ENCODE data around the gene MAP4K5.

The MAP4K5 gene

DNA sequence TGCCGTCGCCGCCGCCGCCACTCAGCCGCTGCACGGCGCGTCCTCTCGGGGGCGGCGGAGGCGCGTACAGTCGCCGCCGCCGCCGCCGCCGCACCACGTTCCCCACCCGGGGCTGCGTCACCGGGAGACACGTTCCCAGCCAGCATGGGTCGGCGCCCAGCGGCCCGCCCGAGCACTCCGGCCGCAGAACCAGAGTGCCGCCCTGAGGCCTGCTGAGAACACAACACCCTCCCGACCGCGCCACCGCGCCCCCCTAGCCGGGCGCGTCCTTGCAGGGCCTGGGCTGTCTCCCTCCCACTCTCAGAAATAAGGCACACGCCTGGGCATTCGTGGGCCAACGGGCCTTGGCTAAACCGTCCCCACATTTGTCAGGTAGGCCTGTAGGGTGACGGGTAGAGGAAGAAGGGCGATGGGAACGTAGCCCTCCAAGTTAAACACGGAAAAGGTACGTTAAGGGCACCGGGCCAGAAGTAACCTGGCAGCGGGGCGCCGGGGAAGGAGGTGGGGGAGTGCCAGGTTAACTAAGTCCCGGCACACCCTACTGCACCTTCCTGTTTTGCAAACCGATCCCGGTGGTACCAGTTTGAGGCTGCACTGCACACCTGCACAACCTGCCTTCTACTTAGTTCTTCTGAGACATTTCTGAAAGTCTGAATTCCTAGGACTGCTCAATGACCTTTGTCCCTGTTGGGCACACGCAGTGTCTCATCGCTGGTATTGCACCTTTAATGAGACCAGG is at the start of gene MAP4K5:
TSS of gene MAP4K5 (minus strand) at position 68 of the 739 bp plus-strand sequence. CDS start 520 bp downstream, outside the sequence.
- no peak for TF ChIP-seq SUZ12 (IDR thresholded peaks at IDR 0.05; ENCODE audit: extremely low read depth, insufficient read depth, insufficient read length)
- TF ChIP-seq YY1 (IDR thresholded peaks at IDR 0.05; ENCODE audit: insufficient read depth, insufficient read length), result no peak
- no peak for TF ChIP-seq ZNF274 (IDR thresholded peaks at IDR 0.05; ENCODE audit: low read depth, low read length)
- peaks cover 14% of the 10 kb centered on the region for H3K27me3 ChIP-seq (ENCODE audit: insufficient read depth, insufficient read length)
- peaks cover 15% of the 10 kb centered on the region for H3K36me3 ChIP-seq (ENCODE audit: insufficient read depth, insufficient read length, low read length)
- peak within 1 kb of the TSS; percentile 89 for H3K9ac ChIP-seq (ENCODE audit: insufficient read length, low read depth)
- peak within 1 kb of the TSS; percentile 71 for H3K4me3 ChIP-seq (ENCODE audit: insufficient read length, low read depth)
- peaks cover 8% of the 10 kb centered on the region; the same call in 1 of the 2 replicates for H3K9me3 ChIP-seq (ENCODE audit: insufficient read depth, low read length)
- DNase-seq (ENCODE audit: low read depth, low spot score), result peak; percentile 73
- H3K4me1 ChIP-seq (ENCODE audit: insufficient read depth, insufficient read length), result no peaks in the 10 kb centered on the region

DNA sequence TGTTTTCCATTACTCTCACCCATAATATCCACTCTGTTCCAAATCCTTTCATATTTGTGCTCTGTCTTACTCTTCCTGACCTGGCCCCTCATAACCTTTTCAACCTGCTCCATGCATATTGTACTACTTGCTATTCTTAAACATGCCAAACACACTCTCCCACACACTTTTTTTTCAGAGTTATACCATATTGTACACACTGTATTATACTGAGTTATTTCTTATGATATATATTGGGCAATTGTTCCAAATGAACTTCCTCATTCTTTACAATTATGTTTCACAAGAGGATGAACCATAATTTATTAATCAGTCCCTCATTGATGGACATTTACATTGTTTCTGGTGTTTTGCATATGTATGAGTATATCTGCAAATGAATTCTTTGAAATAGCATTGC is 46.1 kb upstream of the MAP4K5 start:
- TF ChIP-seq ZNF274 (IDR thresholded peaks at IDR 0.05; ENCODE audit: low read depth, low read length) (no peak), SUZ12 (IDR thresholded peaks at IDR 0.05; ENCODE audit: extremely low read depth, insufficient read depth, insufficient read length) (no peak), YY1 (IDR thresholded peaks at IDR 0.05; ENCODE audit: insufficient read depth, insufficient read length) (no peak)
- Histone ChIP-seq H3K9me3 (ENCODE audit: insufficient read depth, low read length) (no peaks in the 10 kb centered on the region), H3K9ac (ENCODE audit: insufficient read length, low read depth) (no peak overlapping the region), H3K4me3 (ENCODE audit: insufficient read length, low read depth) (no peak overlapping the region), H3K27me3 (ENCODE audit: insufficient read depth, insufficient read length) (no peaks in the 10 kb centered on the region), H3K36me3 (ENCODE audit: insufficient read depth, insufficient read length, low read length) (no peaks in the 10 kb centered on the region), H3K4me1 (ENCODE audit: insufficient read depth, insufficient read length) (no peaks in the 10 kb centered on the region)
- no peak for DNase-seq (ENCODE audit: low read depth, low spot score)

DNA sequence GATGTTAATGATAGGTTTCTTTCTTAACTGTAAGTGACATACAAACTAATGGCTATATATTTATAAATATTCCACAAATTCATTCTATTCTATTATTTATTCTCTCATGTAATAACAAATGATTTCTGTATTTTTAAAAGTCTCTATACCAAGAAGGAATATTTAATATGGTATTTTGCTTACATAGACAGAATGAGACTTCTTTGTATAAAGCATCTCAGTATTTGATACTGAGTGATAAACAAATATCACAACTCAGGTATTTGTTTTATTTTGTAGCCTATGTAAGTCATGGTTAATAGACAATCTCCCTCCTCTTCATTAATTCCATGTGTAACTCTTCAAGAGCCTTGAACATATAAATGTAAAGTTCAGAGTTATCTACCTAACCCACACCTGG is 45.6 kb upstream of the MAP4K5 start:
- DNase-seq (ENCODE audit: low read depth, low spot score), result no peak
- Histone ChIP-seq H3K4me1 (ENCODE audit: insufficient read depth, insufficient read length) (no peaks in the 10 kb centered on the region), H3K36me3 (ENCODE audit: insufficient read depth, insufficient read length, low read length) (no peaks in the 10 kb centered on the region), H3K4me3 (ENCODE audit: insufficient read length, low read depth) (no peak overlapping the region), H3K9ac (ENCODE audit: insufficient read length, low read depth) (no peak overlapping the region), H3K9me3 (ENCODE audit: insufficient read depth, low read length) (no peaks in the 10 kb centered on the region), H3K27me3 (ENCODE audit: insufficient read depth, insufficient read length) (no peaks in the 10 kb centered on the region)
- TF ChIP-seq SUZ12 (IDR thresholded peaks at IDR 0.05; ENCODE audit: extremely low read depth, insufficient read depth, insufficient read length), result no peak
- no peak for TF ChIP-seq ZNF274 (IDR thresholded peaks at IDR 0.05; ENCODE audit: low read depth, low read length)
- no peak for TF ChIP-seq YY1 (IDR thresholded peaks at IDR 0.05; ENCODE audit: insufficient read depth, insufficient read length)

DNA sequence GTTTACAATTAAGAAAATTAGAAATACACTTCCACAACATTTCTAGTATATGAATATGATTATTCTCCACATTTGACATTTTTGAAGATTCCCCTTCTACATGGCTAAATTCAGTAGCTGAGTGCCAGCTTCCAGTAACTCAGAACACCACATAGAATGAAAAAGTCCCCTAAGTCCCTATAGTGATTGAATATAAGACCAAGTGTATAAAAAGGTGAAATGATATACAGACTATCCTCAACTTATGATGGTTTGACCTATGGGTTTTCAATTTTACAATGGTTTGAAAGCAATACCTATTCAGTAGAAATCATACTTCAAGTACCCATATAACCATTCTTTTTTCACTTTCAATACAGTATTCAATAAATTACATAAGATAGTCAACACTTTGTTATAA is 43.4 kb upstream of the MAP4K5 start:
- H3K9ac ChIP-seq (ENCODE audit: insufficient read length, low read depth), result no peak overlapping the region
- H3K9me3 ChIP-seq (ENCODE audit: insufficient read depth, low read length), result peaks cover 5% of the 10 kb centered on the region; the same call in 1 of the 2 replicates
- H3K4me1 ChIP-seq (ENCODE audit: insufficient read depth, insufficient read length), result no peaks in the 10 kb centered on the region
- H3K27me3 ChIP-seq (ENCODE audit: insufficient read depth, insufficient read length), result no peaks in the 10 kb centered on the region
- TF ChIP-seq YY1 (IDR thresholded peaks at IDR 0.05; ENCODE audit: insufficient read depth, insufficient read length), result no peak
- no peak for TF ChIP-seq SUZ12 (IDR thresholded peaks at IDR 0.05; ENCODE audit: extremely low read depth, insufficient read depth, insufficient read length)
- no peak for TF ChIP-seq ZNF274 (IDR thresholded peaks at IDR 0.05; ENCODE audit: low read depth, low read length)
- no peak overlapping the region for H3K4me3 ChIP-seq (ENCODE audit: insufficient read length, low read depth)
- H3K36me3 ChIP-seq (ENCODE audit: insufficient read depth, insufficient read length, low read length), result no peaks in the 10 kb centered on the region
- DNase-seq (ENCODE audit: low read depth, low spot score), result no peak

DNA sequence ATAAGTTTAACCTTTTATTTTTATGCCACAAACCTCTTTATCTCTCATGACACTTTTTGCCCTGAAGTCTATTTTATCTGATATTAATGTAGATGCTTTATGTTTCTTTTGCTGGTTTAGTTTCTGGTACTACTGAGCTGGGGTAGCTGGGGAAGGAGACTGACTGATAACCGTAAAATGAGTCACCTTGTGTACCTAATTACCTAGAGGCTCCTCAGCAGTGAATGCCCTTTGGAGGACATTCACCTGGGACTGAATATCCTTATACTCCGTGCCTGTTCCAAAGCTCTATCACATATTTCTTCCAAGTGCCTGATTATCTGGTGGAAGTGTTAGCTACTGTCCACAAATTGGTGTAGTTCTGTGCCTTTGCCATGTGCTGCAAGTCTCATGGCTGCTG is 41.5 kb upstream of the MAP4K5 start:
- no peak overlapping the region for H3K4me3 ChIP-seq (ENCODE audit: insufficient read length, low read depth)
- no peaks in the 10 kb centered on the region for H3K27me3 ChIP-seq (ENCODE audit: insufficient read depth, insufficient read length)
- DNase-seq (ENCODE audit: low read depth, low spot score), result no peak
- no peaks in the 10 kb centered on the region for H3K36me3 ChIP-seq (ENCODE audit: insufficient read depth, insufficient read length, low read length)
- peaks cover 17% of the 10 kb centered on the region for H3K9me3 ChIP-seq (ENCODE audit: insufficient read depth, low read length)
- no peaks in the 10 kb centered on the region for H3K4me1 ChIP-seq (ENCODE audit: insufficient read depth, insufficient read length)
- no peak for TF ChIP-seq ZNF274 (IDR thresholded peaks at IDR 0.05; ENCODE audit: low read depth, low read length)
- TF ChIP-seq SUZ12 (IDR thresholded peaks at IDR 0.05; ENCODE audit: extremely low read depth, insufficient read depth, insufficient read length), result no peak
- TF ChIP-seq YY1 (IDR thresholded peaks at IDR 0.05; ENCODE audit: insufficient read depth, insufficient read length), result no peak
- H3K9ac ChIP-seq (ENCODE audit: insufficient read length, low read depth), result no peak overlapping the region

DNA sequence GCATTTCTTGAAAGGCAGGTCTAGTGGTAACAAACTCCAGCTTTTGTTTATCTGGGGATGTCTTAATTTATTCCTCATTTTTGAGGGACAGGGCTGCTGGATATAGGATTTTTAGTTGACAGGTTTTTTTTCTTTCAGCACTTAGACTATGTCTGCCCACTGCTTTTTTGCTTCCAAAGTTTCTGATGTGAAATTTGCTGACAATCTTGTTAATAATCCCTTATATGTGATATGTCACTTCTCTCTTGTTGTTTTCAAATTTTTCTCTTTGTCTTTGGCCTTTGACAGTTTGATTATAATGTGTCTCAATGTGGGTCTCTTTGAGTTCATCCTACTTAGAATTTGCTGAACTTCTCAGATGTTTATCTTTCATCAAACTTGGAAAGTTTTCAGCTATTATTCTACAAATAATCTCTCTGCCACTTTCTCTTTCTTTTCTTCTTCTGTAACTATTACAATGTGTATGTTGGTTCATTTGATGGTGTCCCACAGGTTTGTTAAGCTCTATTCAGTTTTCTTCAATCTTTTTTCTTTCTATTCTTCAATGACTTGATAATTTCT is 37.4 kb upstream of the MAP4K5 start:
- no peak for DNase-seq (ENCODE audit: low read depth, low spot score)
- no peak overlapping the region for H3K4me3 ChIP-seq (ENCODE audit: insufficient read length, low read depth)
- no peaks in the 10 kb centered on the region for H3K27me3 ChIP-seq (ENCODE audit: insufficient read depth, insufficient read length)
- H3K36me3 ChIP-seq (ENCODE audit: insufficient read depth, insufficient read length, low read length), result no peaks in the 10 kb centered on the region
- peaks cover 17% of the 10 kb centered on the region for H3K9me3 ChIP-seq (ENCODE audit: insufficient read depth, low read length)
- TF ChIP-seq SUZ12 (IDR thresholded peaks at IDR 0.05; ENCODE audit: extremely low read depth, insufficient read depth, insufficient read length) (no peak), ZNF274 (IDR thresholded peaks at IDR 0.05; ENCODE audit: low read depth, low read length) (no peak), YY1 (IDR thresholded peaks at IDR 0.05; ENCODE audit: insufficient read depth, insufficient read length) (no peak)
- no peaks in the 10 kb centered on the region for H3K4me1 ChIP-seq (ENCODE audit: insufficient read depth, insufficient read length)
- no peak overlapping the region for H3K9ac ChIP-seq (ENCODE audit: insufficient read length, low read depth)

DNA sequence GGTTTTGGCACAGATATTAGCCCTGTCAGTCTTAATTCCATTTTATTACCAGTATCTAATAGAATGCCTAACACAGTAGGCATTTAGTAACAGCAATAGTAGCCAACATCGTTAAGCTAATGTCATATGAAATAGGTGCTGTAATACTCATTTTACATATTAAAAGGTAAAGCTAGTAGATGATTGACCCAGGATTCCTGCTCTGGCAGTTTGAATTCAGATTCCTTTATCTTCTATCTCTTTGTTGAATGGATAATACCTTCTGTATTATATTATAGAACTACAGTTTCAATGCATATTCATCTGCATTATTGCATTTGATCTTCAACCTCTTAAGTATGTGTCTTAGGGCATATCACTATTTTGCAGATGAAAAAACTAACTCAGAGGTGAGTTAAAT is 30.5 kb upstream of the MAP4K5 start:
- H3K27me3 ChIP-seq (ENCODE audit: insufficient read depth, insufficient read length), result peaks cover 58% of the 10 kb centered on the region
- no peak overlapping the region for H3K9ac ChIP-seq (ENCODE audit: insufficient read length, low read depth)
- DNase-seq (ENCODE audit: low read depth, low spot score), result no peak
- TF ChIP-seq YY1 (IDR thresholded peaks at IDR 0.05; ENCODE audit: insufficient read depth, insufficient read length) (no peak), SUZ12 (IDR thresholded peaks at IDR 0.05; ENCODE audit: extremely low read depth, insufficient read depth, insufficient read length) (no peak), ZNF274 (IDR thresholded peaks at IDR 0.05; ENCODE audit: low read depth, low read length) (no peak)
- no peaks in the 10 kb centered on the region for H3K36me3 ChIP-seq (ENCODE audit: insufficient read depth, insufficient read length, low read length)
- no peak overlapping the region for H3K4me3 ChIP-seq (ENCODE audit: insufficient read length, low read depth)
- no peaks in the 10 kb centered on the region for H3K4me1 ChIP-seq (ENCODE audit: insufficient read depth, insufficient read length)
- no peaks in the 10 kb centered on the region for H3K9me3 ChIP-seq (ENCODE audit: insufficient read depth, low read length)
